HUES6 (cell line): ENCODE results near the gene IGFL2.
"Not testable (repeated sequence)": the region's sequence is repeated elsewhere in the genome, so short reads cannot be mapped to it uniquely, and the experiment has no call there.

Source experiments
- H3K27ac ChIP-seq: 2 replicates; pipeline ENCODE4 v1.7.0; 2013; ENCODE audit warnings: low read depth, mild to moderate bottlenecking, low read length, inconsistent platforms
- H3K27me3 ChIP-seq: 2 replicates; pipeline ENCODE4 v1.6.1; 2013; ENCODE audit warnings: low read length; ENCODE audit not compliant: control insufficient read depth, insufficient read depth
- H3K36me3 ChIP-seq: 2 replicates; pipeline ENCODE4 v1.6.1; 2013; ENCODE audit warnings: low read length; ENCODE audit not compliant: control insufficient read depth, insufficient read depth
- H3K4me1 ChIP-seq: 2 replicates; pipeline ENCODE4 v1.6.1; 2013; ENCODE audit warnings: low read length; ENCODE audit not compliant: control insufficient read depth, insufficient read depth
- H3K4me3 ChIP-seq: 2 replicates; pipeline ENCODE4 v1.5.1; 2013; ENCODE audit warnings: low read depth, low read length
- H3K9ac ChIP-seq: one replicate; pipeline ENCODE4 v1.6.1; 2013; ENCODE audit warnings: mild to moderate bottlenecking, low read length
- H3K9me3 ChIP-seq: 2 replicates; pipeline ENCODE4 v1.6.1; 2013; ENCODE audit warnings: low read depth, low read length; ENCODE audit not compliant: control insufficient read depth, insufficient read depth

The IGFL2 gene

DNA sequence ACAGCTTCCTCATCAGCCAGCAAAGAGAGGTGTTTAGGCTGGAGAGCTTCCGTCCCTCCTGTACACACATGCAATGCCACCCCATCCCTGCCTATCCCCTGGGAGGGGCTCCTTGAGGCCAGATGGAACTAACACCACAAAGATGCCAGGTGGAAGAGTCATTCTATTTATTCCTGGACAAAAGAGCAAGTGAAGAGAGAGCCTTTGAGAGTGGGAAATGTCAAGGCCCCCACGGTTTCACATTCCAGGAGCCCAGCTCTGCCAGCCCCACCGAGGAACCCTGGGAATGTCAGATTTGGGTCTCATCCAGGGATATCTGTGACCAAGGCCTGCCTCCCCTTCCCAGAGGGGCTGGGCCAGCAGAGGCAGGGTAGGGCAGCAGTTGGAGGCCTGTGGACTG, 50.7 kb downstream of the IGFL2 start:
- Histone ChIP-seq H3K4me3 (no peak overlapping the region), H3K27me3 (no peaks in the 10 kb centered on the region), H3K9me3 (peaks cover 6% of the 10 kb centered on the region; the same call in 1 of the 2 replicates)

GRCh38 chr19:46201454-46202310, 53.6 kb downstream of the IGFL2 start:
- Histone ChIP-seq H3K36me3 (no peaks in the 10 kb centered on the region), H3K9ac (no peak overlapping the region), H3K4me3 (no peak overlapping the region), H3K27me3 (no peaks in the 10 kb centered on the region), H3K4me1 (no peaks in the 10 kb centered on the region), H3K9me3 (peaks cover 9% of the 10 kb centered on the region; the same call in 1 of the 2 replicates), H3K27ac (no peak overlapping the region)

More for the DNA sequence above, 50.7 kb downstream of the IGFL2 start:
- Histone ChIP-seq H3K27ac (no peak overlapping the region), H3K9ac (no peak overlapping the region), H3K4me1 (peaks cover 3% of the 10 kb centered on the region; the same call in 1 of the 2 replicates), H3K36me3 (no peaks in the 10 kb centered on the region)

DNA sequence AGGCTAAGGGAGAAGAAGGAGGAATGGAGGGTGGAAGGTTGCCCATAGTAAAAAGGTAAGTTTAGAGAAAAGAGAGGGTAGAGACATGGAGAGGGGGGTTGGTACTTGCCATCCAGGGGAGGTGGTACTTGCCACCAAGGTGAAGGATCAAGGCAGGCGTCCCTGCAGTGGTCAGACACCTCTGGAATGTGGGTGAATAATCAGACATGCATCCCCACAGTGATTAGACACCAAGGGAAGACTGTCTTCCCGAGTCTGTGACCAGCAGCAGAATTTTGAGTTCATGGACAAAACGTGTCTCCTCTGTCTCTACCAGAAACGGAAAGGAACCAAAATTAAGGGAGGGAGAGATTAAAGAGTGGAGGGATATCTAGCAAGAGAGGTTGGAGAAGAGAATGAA, 54.4 kb downstream of the IGFL2 start:
- H3K27ac ChIP-seq, result no peak overlapping the region
- H3K36me3 ChIP-seq, result no peaks in the 10 kb centered on the region
- H3K9ac ChIP-seq, result no peak overlapping the region
- H3K4me3 ChIP-seq, result no peak overlapping the region
- peaks cover 9% of the 10 kb centered on the region; the same call in 1 of the 2 replicates for H3K9me3 ChIP-seq
- no peaks in the 10 kb centered on the region for H3K4me1 ChIP-seq
- no peaks in the 10 kb centered on the region for H3K27me3 ChIP-seq

GRCh38 chr19:46202872-46203860, 55.1 kb downstream of the IGFL2 start:
- H3K27me3 ChIP-seq, result no peaks in the 10 kb centered on the region
- H3K4me1 ChIP-seq, result no peaks in the 10 kb centered on the region
- H3K9me3 ChIP-seq, result peaks cover 9% of the 10 kb centered on the region; the same call in 1 of the 2 replicates
- H3K4me3 ChIP-seq, result no peak overlapping the region
- no peak overlapping the region for H3K27ac ChIP-seq
- H3K36me3 ChIP-seq, result no peaks in the 10 kb centered on the region
- no peak overlapping the region for H3K9ac ChIP-seq

- Histone ChIP-seq H3K9ac (no peak overlapping the region), H3K4me1 (no peaks in the 10 kb centered on the region), H3K27me3 (no peaks in the 10 kb centered on the region), H3K4me3 (no peak overlapping the region), H3K9me3 (peaks cover 9% of the 10 kb centered on the region; the same call in 1 of the 2 replicates), H3K27ac (no peak overlapping the region), H3K36me3 (no peaks in the 10 kb centered on the region)
Measured at GRCh38 chr19:46204008-46204407, 56.0 kb downstream of the IGFL2 start.

DNA sequence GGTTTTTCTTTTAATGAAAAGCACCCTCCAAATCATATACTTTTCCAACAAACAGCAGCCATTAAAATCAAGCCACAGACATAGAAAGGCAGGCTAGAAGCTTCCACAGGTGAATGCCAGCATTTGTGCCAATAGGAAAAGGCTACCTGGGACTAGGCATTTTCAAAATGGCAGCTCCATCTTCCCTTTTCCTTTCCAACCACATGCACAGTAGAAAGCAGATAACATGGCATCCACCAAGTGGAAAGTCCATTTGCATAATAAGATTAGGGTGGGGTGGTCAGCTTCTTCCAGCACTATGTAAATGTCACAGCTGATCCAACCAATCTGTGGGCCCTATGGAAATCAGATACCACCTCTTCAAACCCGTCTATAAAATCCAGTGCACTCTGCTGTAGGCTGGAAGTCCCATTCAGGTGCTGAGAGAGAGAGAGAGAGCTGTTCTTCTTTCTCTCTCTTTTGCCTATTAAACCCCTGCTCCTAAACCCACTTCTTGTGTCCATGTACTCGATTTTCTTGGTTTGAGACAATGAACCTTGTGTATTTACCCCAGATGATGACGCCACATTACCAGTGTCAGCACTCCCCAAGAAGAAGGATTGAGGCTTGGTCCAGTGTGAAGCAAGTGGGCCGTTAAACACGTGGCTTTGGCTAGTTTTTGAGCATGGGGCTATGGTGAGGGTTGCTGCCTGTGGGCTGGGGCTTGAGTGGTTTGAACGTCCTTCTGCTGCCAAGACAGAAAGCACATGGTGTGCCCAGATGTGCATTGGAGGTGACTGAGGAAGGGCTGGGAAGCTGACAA, 57.3 kb downstream of the IGFL2 start:
- peaks cover 4% of the 10 kb centered on the region; the same call in 1 of the 2 replicates for H3K4me1 ChIP-seq
- peaks cover 9% of the 10 kb centered on the region; the same call in 1 of the 2 replicates for H3K9me3 ChIP-seq
- H3K9ac ChIP-seq, result no peak overlapping the region
- H3K4me3 ChIP-seq, result no peak overlapping the region
- no peaks in the 10 kb centered on the region for H3K36me3 ChIP-seq
- no peak overlapping the region for H3K27ac ChIP-seq
- H3K27me3 ChIP-seq, result no peaks in the 10 kb centered on the region

DNA sequence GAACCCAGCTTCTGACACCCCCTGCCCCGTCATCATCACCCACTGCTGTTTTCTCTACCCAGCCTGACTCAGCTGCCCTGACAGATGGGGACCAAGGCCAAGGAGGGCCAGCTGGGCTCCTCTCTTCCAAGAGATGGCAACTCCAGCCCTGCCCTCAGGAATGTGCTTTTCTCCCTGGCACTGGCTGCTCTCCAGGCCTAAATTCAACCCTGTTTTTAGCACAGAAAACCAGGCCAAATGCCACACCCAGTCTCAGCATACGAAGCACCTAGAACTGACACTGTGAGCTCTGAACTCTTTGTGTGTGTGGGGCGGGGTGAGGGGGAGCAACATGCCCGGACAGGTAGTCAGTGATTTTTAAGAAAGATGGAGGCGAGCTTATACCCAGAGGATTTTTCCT, 58.1 kb downstream of the IGFL2 start:
- Histone ChIP-seq H3K27ac (no peak overlapping the region), H3K9me3 (peaks cover 9% of the 10 kb centered on the region; the same call in 1 of the 2 replicates), H3K4me3 (no peak overlapping the region), H3K4me1 (peaks cover 11% of the 10 kb centered on the region), H3K27me3 (no peaks in the 10 kb centered on the region), H3K9ac (no peak overlapping the region), H3K36me3 (no peaks in the 10 kb centered on the region)

GRCh38 chr19:46206682-46207081, 58.6 kb downstream of the IGFL2 start:
- Histone ChIP-seq H3K4me3 (no peak overlapping the region), H3K36me3 (no peaks in the 10 kb centered on the region), H3K9ac (no peak overlapping the region), H3K27ac (no peak overlapping the region), H3K4me1 (peaks cover 16% of the 10 kb centered on the region), H3K9me3 (peaks cover 9% of the 10 kb centered on the region; the same call in 1 of the 2 replicates), H3K27me3 (no peaks in the 10 kb centered on the region)

- H3K4me1 ChIP-seq, result peaks cover 24% of the 10 kb centered on the region
Measured at GRCh38 chr19:46207858-46208257, 59.8 kb downstream of the IGFL2 start.

DNA sequence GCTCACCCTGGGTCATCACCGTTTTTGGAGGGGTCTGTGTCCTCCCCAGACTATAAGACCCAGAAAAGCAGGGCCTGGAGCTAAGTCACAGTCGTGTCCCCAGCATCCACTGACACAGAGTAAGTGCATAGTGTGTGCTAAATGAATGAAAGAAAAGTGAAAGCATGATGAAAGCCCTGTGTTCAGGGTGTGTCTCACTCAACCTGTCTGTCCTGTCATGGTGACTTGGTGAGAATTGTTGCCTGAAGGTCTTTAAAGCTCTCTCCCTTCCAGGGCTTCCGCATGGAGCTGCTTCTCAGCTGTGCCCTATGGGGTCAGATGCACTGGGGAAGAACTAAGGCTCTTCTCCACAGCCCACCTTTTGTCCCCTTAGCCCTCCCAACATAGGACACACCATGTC, 61.0 kb downstream of the IGFL2 start:
- Histone ChIP-seq H3K4me1 (peaks cover 29% of the 10 kb centered on the region), H3K4me3 (no peak overlapping the region), H3K9ac (no peak overlapping the region), H3K27me3 (no peaks in the 10 kb centered on the region), H3K9me3 (0 out of 2 replicates have a peak, but pooled peaks cover 1% of the 10 kb centered on the region), H3K27ac (no peak overlapping the region), H3K36me3 (no peaks in the 10 kb centered on the region)

More at GRCh38 chr19:46207858-46208257, 59.8 kb downstream of the IGFL2 start:
- H3K27ac ChIP-seq, H3K4me3 ChIP-seq, H3K9me3 ChIP-seq, H3K9ac ChIP-seq, H3K36me3 ChIP-seq, H3K27me3 ChIP-seq: not testable (repeated sequence)
